ENCODE data around the gene CLIC4.
"Not testable (repeated sequence)": the region's sequence is repeated elsewhere in the genome, so short reads cannot be mapped to it uniquely, and the experiment has no call there.

The CLIC4 gene

GRCh38 chr1:24775916-24776315 is 30.7 kb downstream of the CLIC4 start:
- DNase-seq = no peak

- DNase-seq = no peak
Measured at GRCh38 chr1:24776821-24777220, 31.6 kb downstream of the CLIC4 start.

GRCh38 chr1:24778141-24778540 is 32.9 kb downstream of the CLIC4 start:
- DNase-seq = no peak

GRCh38 chr1:24779199-24779598 is 34.0 kb downstream of the CLIC4 start:
- not testable (repeated sequence) for DNase-seq

- DNase-seq = no peak
Measured at GRCh38 chr1:24779689-24780464, 34.6 kb downstream of the CLIC4 start.

- not testable (repeated sequence) for DNase-seq
Measured at GRCh38 chr1:24780626-24781025, 35.4 kb downstream of the CLIC4 start.

- DNase-seq = no peak
Measured at GRCh38 chr1:24782689-24783088, 37.4 kb downstream of the CLIC4 start.

GRCh38 chr1:24783713-24784112 is 38.5 kb downstream of the CLIC4 start:
- DNase-seq = no peak

- no peak for DNase-seq
Measured at GRCh38 chr1:24786191-24786590, 40.9 kb downstream of the CLIC4 start.

- DNase-seq = no peak
Measured at GRCh38 chr1:24790490-24790889, 45.2 kb downstream of the CLIC4 start.

- DNase-seq = no peak
Measured at GRCh38 chr1:24793447-24794129, 48.3 kb downstream of the CLIC4 start.

GRCh38 chr1:24794130-24794502 is 48.9 kb downstream of the CLIC4 start:
- not testable (repeated sequence) for DNase-seq

GRCh38 chr1:24795236-24795635 is 50.0 kb downstream of the CLIC4 start:
- DNase-seq = no peak

GRCh38 chr1:24796524-24796923 is 51.3 kb downstream of the CLIC4 start:
- no peak for DNase-seq

- not testable (repeated sequence) for DNase-seq
Measured at GRCh38 chr1:24799242-24799641, 54.0 kb downstream of the CLIC4 start.

- no peak for DNase-seq
Measured at GRCh38 chr1:24801176-24801575, 55.9 kb downstream of the CLIC4 start.

- DNase-seq = no peak
Measured at GRCh38 chr1:24803220-24803619, 58.0 kb downstream of the CLIC4 start.

- DNase-seq = no peak
Measured at GRCh38 chr1:24803987-24804530, 58.8 kb downstream of the CLIC4 start.

- DNase-seq = no peak
Measured at GRCh38 chr1:24805534-24806301, 60.5 kb downstream of the CLIC4 start.

GRCh38 chr1:24806588-24806987 is 61.3 kb downstream of the CLIC4 start:
- no peak for DNase-seq

- not testable (repeated sequence) for DNase-seq
Measured at GRCh38 chr1:24811494-24811893, 66.2 kb downstream of the CLIC4 start.

GRCh38 chr1:24820221-24820620 is 75.0 kb downstream of the CLIC4 start:
- DNase-seq = not testable (repeated sequence)

- DNase-seq = no peak
Measured at GRCh38 chr1:24822887-24823286, 77.6 kb downstream of the CLIC4 start.
